ENCODE measurements around the gene CD79B.

DNA sequence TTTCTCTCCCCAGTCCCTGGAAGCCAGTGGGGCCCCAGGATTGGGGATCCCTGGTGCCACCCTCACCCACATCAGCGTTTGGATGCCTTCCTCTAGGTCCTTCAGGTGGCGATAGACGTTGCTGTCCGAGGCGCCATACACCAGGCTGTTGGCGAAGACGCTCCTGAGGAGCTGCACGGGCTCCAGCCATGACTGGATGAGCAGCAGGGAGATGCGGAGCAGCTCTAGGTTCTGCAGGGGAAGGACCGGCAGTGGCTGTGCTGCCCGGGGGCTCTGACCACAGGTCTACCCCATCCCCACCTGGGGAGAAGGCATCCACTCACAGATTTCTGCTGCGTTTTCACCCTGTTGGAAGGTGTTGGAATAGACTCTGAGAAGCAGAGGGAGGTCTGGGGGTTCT, 51.4 kb downstream of the CD79B start:
- TF ChIP-seq, protein P1, sequence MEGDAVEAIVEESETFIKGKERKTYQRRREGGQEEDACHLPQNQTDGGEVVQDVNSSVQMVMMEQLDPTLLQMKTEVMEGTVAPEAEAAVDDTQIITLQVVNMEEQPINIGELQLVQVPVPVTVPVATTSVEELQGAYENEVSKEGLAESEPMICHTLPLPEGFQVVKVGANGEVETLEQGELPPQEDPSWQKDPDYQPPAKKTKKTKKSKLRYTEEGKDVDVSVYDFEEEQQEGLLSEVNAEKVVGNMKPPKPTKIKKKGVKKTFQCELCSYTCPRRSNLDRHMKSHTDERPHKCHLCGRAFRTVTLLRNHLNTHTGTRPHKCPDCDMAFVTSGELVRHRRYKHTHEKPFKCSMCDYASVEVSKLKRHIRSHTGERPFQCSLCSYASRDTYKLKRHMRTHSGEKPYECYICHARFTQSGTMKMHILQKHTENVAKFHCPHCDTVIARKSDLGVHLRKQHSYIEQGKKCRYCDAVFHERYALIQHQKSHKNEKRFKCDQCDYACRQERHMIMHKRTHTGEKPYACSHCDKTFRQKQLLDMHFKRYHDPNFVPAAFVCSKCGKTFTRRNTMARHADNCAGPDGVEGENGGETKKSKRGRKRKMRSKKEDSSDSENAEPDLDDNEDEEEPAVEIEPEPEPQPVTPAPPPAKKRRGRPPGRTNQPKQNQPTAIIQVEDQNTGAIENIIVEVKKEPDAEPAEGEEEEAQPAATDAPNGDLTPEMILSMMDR (optimal IDR thresholded peaks at IDR 0.05 in 1 of 3, IDR thresholded peaks at IDR 0.05 in 1 of 3, conservative IDR thresholded peaks at IDR 0.05 in 1 of 3; ENCODE audit: extremely low read depth in 1 of 3, insufficient read depth in 2 of 3, low read length in 3 of 3), result no peak
- TF ChIP-seq EZH2 (IDR thresholded peaks at IDR 0.05; ENCODE audit: low read length), result no peak

All from keratinocyte (primary cell).